ENCODE measurements around the gene SCN1B. TPM values are rescaled to one million over a fixed set of nuclear protein-coding genes. Genes with fewer than 3 reads are reported as not detected.

The SCN1B gene
- total RNA-seq, 1 experiment from 2014 or later, result 8.0 TPM

DNA sequence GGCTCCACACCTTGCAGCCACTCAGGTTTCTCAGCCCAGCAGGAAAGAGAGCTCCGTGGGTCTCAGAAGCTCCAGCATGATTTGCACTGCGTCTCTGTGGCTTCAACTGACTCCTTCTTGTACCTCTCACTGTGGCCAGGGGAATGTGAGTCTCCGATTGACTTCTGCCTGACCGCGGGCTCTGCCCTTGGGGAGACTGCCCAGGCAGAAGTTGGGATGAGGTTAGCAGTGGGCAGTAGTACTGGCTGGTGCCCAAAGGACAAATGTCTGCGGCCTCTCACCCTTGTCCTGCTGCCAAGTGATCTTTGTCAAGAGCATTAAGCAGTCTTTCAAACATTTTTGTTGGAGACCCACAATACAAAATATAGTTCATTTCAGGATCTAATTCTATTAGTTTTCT is 50.9 kb downstream of the SCN1B start (continued):
- TF ChIP-seq, protein P1, sequence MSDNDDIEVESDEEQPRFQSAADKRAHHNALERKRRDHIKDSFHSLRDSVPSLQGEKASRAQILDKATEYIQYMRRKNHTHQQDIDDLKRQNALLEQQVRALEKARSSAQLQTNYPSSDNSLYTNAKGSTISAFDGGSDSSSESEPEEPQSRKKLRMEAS (CRISPR knock-in tag; IDR thresholded peaks at IDR 0.05), result no peak
- TF ChIP-seq, protein P2, sequence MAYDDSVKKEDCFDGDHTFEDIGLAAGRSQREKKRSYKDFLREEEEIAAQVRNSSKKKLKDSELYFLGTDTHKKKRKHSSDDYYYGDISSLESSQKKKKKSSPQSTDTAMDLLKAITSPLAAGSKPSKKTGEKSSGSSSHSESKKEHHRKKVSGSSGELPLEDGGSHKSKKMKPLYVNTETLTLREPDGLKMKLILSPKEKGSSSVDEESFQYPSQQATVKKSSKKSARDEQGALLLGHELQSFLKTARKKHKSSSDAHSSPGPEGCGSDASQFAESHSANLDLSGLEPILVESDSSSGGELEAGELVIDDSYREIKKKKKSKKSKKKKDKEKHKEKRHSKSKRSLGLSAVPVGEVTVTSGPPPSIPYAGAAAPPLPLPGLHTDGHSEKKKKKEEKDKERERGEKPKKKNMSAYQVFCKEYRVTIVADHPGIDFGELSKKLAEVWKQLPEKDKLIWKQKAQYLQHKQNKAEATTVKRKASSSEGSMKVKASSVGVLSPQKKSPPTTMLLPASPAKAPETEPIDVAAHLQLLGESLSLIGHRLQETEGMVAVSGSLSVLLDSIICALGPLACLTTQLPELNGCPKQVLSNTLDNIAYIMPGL (CRISPR knock-in tag; IDR thresholded peaks at IDR 0.05), result no peak

DNA sequence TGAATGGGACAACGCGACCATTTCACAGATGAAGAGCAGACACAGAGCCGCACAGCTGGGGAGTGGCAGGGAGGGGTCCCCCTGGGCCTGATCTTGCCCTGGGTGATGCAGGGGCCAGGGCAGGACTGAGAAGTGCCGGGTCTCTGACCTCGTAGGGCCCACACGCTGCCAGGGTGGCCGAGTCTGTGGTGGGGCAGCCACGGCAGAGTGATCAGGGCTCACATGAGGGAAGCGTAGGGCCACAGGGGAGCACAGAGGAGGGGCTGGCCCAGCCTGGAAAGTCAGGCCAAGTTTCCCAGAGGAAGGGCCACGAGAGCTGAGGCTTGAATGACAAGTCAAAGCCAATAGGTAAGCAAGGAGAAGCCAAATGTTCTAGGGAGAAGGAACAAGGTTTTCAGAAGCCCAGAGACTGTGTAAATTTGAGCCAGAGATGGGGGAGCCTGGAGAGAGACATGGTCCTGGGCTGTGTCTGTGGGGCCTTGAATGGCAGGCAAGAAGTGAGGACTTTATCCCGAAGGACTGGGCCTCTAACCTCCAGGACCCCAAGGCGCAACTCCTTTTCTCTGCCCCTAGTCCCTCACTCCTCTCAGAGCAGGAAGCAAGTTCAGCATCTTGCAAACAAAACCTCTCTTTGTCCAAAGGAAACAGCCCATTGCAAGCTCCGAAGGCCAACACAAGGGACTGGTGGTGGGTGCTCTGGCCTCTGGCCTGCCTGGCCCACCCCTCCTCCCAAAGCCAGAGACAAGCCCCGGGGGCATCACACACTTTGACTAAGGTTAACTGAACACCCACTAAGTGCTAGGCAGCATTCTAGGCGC is 53.6 kb downstream of the SCN1B start:
- no peak overlapping the region; the same call in 1 of the 2 replicates for H3K27ac Mint-ChIP-seq
- no peak for TF ChIP-seq ZNF138 (CRISPR knock-in tag; conservative IDR thresholded peaks at IDR 0.05)
- no peak for TF ChIP-seq SMAD3 (CRISPR knock-in tag; IDR thresholded peaks at IDR 0.05; ENCODE audit: borderline replicate concordance)
- TF ChIP-seq, protein P3, sequence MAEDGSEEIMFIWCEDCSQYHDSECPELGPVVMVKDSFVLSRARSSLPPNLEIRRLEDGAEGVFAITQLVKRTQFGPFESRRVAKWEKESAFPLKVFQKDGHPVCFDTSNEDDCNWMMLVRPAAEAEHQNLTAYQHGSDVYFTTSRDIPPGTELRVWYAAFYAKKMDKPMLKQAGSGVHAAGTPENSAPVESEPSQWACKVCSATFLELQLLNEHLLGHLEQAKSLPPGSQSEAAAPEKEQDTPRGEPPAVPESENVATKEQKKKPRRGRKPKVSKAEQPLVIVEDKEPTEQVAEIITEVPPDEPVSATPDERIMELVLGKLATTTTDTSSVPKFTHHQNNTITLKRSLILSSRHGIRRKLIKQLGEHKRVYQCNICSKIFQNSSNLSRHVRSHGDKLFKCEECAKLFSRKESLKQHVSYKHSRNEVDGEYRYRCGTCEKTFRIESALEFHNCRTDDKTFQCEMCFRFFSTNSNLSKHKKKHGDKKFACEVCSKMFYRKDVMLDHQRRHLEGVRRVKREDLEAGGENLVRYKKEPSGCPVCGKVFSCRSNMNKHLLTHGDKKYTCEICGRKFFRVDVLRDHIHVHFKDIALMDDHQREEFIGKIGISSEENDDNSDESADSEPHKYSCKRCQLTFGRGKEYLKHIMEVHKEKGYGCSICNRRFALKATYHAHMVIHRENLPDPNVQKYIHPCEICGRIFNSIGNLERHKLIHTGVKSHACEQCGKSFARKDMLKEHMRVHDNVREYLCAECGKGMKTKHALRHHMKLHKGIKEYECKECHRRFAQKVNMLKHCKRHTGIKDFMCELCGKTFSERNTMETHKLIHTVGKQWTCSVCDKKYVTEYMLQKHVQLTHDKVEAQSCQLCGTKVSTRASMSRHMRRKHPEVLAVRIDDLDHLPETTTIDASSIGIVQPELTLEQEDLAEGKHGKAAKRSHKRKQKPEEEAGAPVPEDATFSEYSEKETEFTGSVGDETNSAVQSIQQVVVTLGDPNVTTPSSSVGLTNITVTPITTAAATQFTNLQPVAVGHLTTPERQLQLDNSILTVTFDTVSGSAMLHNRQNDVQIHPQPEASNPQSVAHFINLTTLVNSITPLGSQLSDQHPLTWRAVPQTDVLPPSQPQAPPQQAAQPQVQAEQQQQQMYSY (CRISPR knock-in tag; IDR thresholded peaks at IDR 0.05), result no peak
- TF ChIP-seq, protein P4, sequence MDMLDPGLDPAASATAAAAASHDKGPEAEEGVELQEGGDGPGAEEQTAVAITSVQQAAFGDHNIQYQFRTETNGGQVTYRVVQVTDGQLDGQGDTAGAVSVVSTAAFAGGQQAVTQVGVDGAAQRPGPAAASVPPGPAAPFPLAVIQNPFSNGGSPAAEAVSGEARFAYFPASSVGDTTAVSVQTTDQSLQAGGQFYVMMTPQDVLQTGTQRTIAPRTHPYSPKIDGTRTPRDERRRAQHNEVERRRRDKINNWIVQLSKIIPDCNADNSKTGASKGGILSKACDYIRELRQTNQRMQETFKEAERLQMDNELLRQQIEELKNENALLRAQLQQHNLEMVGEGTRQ (CRISPR knock-in tag; IDR thresholded peaks at IDR 0.05), result no peak
- TF ChIP-seq CREM (CRISPR knock-in tag; IDR thresholded peaks at IDR 0.05), result no peak
- TF ChIP-seq, protein P5, sequence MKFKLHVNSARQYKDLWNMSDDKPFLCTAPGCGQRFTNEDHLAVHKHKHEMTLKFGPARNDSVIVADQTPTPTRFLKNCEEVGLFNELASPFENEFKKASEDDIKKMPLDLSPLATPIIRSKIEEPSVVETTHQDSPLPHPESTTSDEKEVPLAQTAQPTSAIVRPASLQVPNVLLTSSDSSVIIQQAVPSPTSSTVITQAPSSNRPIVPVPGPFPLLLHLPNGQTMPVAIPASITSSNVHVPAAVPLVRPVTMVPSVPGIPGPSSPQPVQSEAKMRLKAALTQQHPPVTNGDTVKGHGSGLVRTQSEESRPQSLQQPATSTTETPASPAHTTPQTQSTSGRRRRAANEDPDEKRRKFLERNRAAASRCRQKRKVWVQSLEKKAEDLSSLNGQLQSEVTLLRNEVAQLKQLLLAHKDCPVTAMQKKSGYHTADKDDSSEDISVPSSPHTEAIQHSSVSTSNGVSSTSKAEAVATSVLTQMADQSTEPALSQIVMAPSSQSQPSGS (CRISPR knock-in tag; IDR thresholded peaks at IDR 0.05; ENCODE audit: borderline replicate concordance, low read depth), result no peak
- no peak for TF ChIP-seq ZNF671 (CRISPR knock-in tag; IDR thresholded peaks at IDR 0.05)
- TF ChIP-seq, protein P6, sequence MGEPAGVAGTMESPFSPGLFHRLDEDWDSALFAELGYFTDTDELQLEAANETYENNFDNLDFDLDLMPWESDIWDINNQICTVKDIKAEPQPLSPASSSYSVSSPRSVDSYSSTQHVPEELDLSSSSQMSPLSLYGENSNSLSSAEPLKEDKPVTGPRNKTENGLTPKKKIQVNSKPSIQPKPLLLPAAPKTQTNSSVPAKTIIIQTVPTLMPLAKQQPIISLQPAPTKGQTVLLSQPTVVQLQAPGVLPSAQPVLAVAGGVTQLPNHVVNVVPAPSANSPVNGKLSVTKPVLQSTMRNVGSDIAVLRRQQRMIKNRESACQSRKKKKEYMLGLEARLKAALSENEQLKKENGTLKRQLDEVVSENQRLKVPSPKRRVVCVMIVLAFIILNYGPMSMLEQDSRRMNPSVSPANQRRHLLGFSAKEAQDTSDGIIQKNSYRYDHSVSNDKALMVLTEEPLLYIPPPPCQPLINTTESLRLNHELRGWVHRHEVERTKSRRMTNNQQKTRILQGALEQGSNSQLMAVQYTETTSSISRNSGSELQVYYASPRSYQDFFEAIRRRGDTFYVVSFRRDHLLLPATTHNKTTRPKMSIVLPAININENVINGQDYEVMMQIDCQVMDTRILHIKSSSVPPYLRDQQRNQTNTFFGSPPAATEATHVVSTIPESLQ (CRISPR knock-in tag; IDR thresholded peaks at IDR 0.05), result no peak
- no peak for TF ChIP-seq SMAD4 (CRISPR knock-in tag; IDR thresholded peaks at IDR 0.05)
- TF ChIP-seq EMX1 (CRISPR knock-in tag; IDR thresholded peaks at IDR 0.05), result no peak
- TF ChIP-seq CBFB (CRISPR knock-in tag; IDR thresholded peaks at IDR 0.05; ENCODE audit: low read depth), result no peak
- TF ChIP-seq, protein P7, sequence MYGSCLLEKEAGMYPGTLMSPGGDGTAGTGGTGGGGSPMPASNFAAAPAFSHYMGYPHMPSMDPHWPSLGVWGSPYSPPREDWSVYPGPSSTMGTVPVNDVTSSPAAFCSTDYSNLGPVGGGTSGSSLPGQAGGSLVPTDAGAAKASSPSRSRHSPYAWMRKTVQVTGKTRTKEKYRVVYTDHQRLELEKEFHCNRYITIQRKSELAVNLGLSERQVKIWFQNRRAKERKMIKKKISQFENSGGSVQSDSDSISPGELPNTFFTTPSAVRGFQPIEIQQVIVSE (CRISPR knock-in tag; IDR thresholded peaks at IDR 0.05; ENCODE audit: borderline replicate concordance), result no peak
- no peak for TF ChIP-seq FOXP1 (CRISPR knock-in tag; IDR thresholded peaks at IDR 0.05; ENCODE audit: borderline replicate concordance)
- H3K4me3 Mint-ChIP-seq, result no peak overlapping the region
- ChIA-PET POLR2A (no interaction called here), CTCF (interaction anchor here (0.9 to 3.7 kb wide), 3 partner anchors 17 to 31 kb away, joined by 3 to 14 read pairs (median 3); no protein-coding TSS in a partner anchor)
- no peak for ATAC-seq
- peaks cover 9% of the 10 kb centered on the region for H3K4me1 Mint-ChIP-seq
- no peak for DNase-seq (ENCODE audit: low spot score)
- peaks cover 7% of the 10 kb centered on the region for H3K9me3 Mint-ChIP-seq
- H3K27me3 Mint-ChIP-seq (ENCODE audit: low read depth), result peaks cover 5% of the 10 kb centered on the region
- H3K36me3 Mint-ChIP-seq, result 0 out of 2 replicates have a peak, but pooled peaks cover 3% of the 10 kb centered on the region
